ENCODE results near the gene SLC35C1. TPM values are rescaled to one million over a fixed set of nuclear protein-coding genes. Genes with fewer than 3 reads are reported as not detected.

SLC35C1 gene
- total RNA-seq, 1 donor from 2014 or later: 24.7 TPM

DNA sequence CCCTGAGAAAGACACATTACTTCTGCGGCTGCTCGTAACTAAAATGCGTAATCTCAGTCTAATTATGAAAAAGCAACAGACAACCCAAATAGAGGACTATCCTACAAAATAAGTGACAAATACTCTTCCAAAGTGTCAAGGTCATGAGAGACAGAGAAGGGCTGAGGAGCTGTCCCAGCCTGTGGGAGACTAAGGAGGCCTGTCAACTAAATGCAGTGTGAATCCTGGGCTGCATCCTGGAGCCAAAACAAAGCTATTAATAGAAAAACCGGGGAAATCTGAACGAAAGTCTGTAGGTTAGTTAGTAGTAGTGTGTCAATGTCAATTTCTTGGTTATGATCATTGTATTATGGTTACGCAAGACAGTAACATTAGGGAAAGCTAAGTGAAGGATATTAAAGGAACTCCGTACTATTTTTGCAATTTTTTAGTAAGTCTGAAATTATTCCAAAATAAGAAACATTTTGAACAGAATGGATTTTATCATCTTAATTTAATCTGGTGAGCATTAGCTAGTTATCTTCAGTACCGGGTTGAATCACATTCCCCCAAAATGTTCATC, 39.8 kb upstream of the SLC35C1 start:
- no peak for TF ChIP-seq CTCF (IDR thresholded peaks at IDR 0.05)

GRCh38 chr11:45765836-45766235, 39.1 kb upstream of the SLC35C1 start:
- Histone ChIP-seq H3K27me3 (ENCODE audit: low read depth) (no peaks in the 10 kb centered on the region), H3K27ac (no peak overlapping the region), H3K36me3 (no peaks in the 10 kb centered on the region), H3K9me3 (no peaks in the 10 kb centered on the region), H3K4me3 (no peak overlapping the region), H3K4me1 (no peaks in the 10 kb centered on the region)
- ATAC-seq (peak in 1 of 2 donors; percentile 56), DNase-seq (no peak)
- TF ChIP-seq CTCF (IDR thresholded peaks at IDR 0.05): no peak
- intact Hi-C loops (cut with DNase I): no loop called here

More for the DNA sequence above, 39.8 kb upstream of the SLC35C1 start:
- H3K9me3 ChIP-seq: no peaks in the 10 kb centered on the region
- H3K27ac ChIP-seq: no peak overlapping the region
- ATAC-seq (no peak), DNase-seq (no peak)
- H3K36me3 ChIP-seq: no peaks in the 10 kb centered on the region
- H3K4me3 ChIP-seq: no peak overlapping the region
- intact Hi-C loops (cut with DNase I): no loop called here
- no peaks in the 10 kb centered on the region for H3K4me1 ChIP-seq
- no peaks in the 10 kb centered on the region for H3K27me3 ChIP-seq (ENCODE audit: low read depth)

DNA sequence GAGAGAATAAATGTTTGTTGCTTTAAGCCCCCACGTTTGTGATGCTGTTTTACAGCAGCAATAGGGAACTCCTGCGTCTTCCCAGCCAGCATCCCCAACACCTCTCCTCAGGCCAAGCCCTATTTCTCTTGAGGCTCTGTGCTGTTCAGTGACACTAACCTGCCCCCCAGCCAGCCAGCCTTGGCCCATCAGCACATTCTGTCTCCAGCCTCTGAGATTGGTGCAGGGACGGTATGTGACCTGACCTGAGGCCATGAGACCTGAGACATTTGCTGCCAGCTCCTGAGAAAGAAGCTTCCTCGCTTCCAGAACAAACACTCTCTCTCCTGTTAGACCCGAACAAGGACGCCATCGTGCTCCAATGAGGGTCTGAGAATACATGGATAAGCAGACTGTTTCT, 38.5 kb upstream of the SLC35C1 start:
- no peak overlapping the region for H3K27ac ChIP-seq
- intact Hi-C loops (cut with DNase I): no loop called here
- no peaks in the 10 kb centered on the region for H3K9me3 ChIP-seq
- no peak for ATAC-seq
- no peak for TF ChIP-seq CTCF (IDR thresholded peaks at IDR 0.05)
- no peaks in the 10 kb centered on the region for H3K36me3 ChIP-seq
- H3K4me3 ChIP-seq: no peak overlapping the region
- DNase-seq: no peak
- no peaks in the 10 kb centered on the region for H3K4me1 ChIP-seq
- no peaks in the 10 kb centered on the region for H3K27me3 ChIP-seq (ENCODE audit: low read depth)

DNA sequence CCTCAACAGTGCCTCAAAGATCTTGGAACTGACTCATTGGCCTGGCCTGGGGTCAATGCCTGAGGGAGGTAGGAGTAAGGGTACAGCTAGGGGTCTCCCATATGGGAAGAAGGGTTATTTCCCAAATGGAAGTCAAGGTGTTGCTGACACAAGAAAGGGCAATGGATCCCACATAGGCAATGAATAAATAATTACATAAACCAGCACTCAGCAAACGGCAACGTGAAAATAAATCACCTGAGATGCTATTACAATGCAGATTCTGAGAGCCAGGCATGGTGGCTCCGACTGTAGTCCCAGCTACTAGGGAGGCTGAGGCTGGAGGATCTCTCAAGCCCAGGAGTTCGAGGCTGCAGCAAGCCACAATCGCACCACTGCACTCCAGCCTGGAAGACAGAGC, 36.5 kb upstream of the SLC35C1 start:
- DNase-seq: no peak

GRCh38 chr11:45769960-45770359, 35.0 kb upstream of the SLC35C1 start:
- no peak for ATAC-seq

More for the DNA sequence above, 36.5 kb upstream of the SLC35C1 start:
- peaks cover 4% of the 10 kb centered on the region for H3K4me1 ChIP-seq
- TF ChIP-seq CTCF (IDR thresholded peaks at IDR 0.05): no peak
- H3K4me3 ChIP-seq: no peak overlapping the region
- H3K36me3 ChIP-seq: no peaks in the 10 kb centered on the region
- H3K9me3 ChIP-seq: no peaks in the 10 kb centered on the region
- intact Hi-C loops (cut with DNase I): no loop called here
- no peak for ATAC-seq
- H3K27ac ChIP-seq: no peak overlapping the region
- no peaks in the 10 kb centered on the region for H3K27me3 ChIP-seq (ENCODE audit: low read depth)

More at GRCh38 chr11:45769960-45770359, 35.0 kb upstream of the SLC35C1 start:
- DNase-seq: no peak
- peaks cover 4% of the 10 kb centered on the region for H3K4me1 ChIP-seq
- H3K27me3 ChIP-seq (ENCODE audit: low read depth): no peaks in the 10 kb centered on the region
- no peaks in the 10 kb centered on the region for H3K36me3 ChIP-seq
- no peak overlapping the region for H3K4me3 ChIP-seq
- intact Hi-C loops (cut with DNase I): no loop called here
- H3K27ac ChIP-seq: no peak overlapping the region
- no peak for TF ChIP-seq CTCF (IDR thresholded peaks at IDR 0.05)
- no peaks in the 10 kb centered on the region for H3K9me3 ChIP-seq

Measured in lower lobe of right lung (tissue), 2 donors.